Gastroesophageal sphincter (tissue), 4 donors: ENCODE measurements around the gene CDH20. TPM values are rescaled to one million over a fixed set of nuclear protein-coding genes. Genes with fewer than 3 reads are reported as not detected.

Experiments used
- ATAC-seq: fragments of 150-250 bp; one replicate; pipeline ENCODE4 v1.9.1; 2016; ENCODE audit warnings: mild to moderate bottlenecking, moderate library complexity
- H3K27ac ChIP-seq, 4 donors: fragments of 200-600 bp; sonication (generic) in 3 of 4; 1 replicate in 3 of 4; 2 replicates in 1 of 4; pipeline ENCODE4 v1.5.1; 2016 to 2019
- H3K27me3 ChIP-seq: fragments of 200-600 bp; sonication (generic); one replicate; pipeline ENCODE4 v1.5.1; 2019
- H3K36me3 ChIP-seq, 2 donors: fragments of 200-600 bp; sonication (generic); one replicate each; pipeline ENCODE4 v1.5.1; 2019; ENCODE audit warnings: control low read depth in 1 of 2
- H3K4me1 ChIP-seq, 3 donors: fragments of 200-600 bp; sonication (generic); 1 replicate in 2 of 3; 2 replicates in 1 of 3; pipeline ENCODE4 v1.5.1; 2016 to 2019; ENCODE audit warnings: control low read depth in 2 of 3
- H3K4me3 ChIP-seq, 2 donors: fragments of 200-600 bp; sonication (generic); one replicate each; pipeline ENCODE4 v1.5.1; 2019; ENCODE audit warnings: mild to moderate bottlenecking in 1 of 2, moderate library complexity in 1 of 2
- H3K9me3 ChIP-seq, 3 donors: fragments of 200-600 bp; sonication (generic); one replicate each; pipeline ENCODE4 v1.5.1; 2017 to 2019; ENCODE audit warnings: control low read depth in 2 of 3
- EP300 ChIP-seq: sonication (generic); formaldehyde crosslinking; IDR thresholded peaks from one replicate; pipeline ENCODE4 v1.6.1; 2017; ENCODE audit warnings: antibody characterized with exemption, mild to moderate bottlenecking
- POLR2A ChIP-seq, 2 donors: fragments of 450-650 bp; IDR thresholded peaks; one replicate each; pipeline ENCODE4 v1.6.1; 2017; ENCODE audit warnings: antibody characterized with exemption in 2 of 2, mild to moderate bottlenecking in 2 of 2, moderate library complexity in 1 of 2
- POLR2AphosphoS5 ChIP-seq: sonication (generic); formaldehyde crosslinking; IDR thresholded peaks from one replicate; pipeline ENCODE4 v1.6.1; 2017; ENCODE audit warnings: antibody characterized with exemption
- WGBS, 2 donors: methylation state at CpG; one replicate each; pipeline ENCODE4 v1.1.5; 2018; ENCODE audit warnings: low coverage in 1 of 2; 5-methylcytosine and 5-hydroxymethylcytosine counted together
- total RNA-seq, 4 donors: library from RNA; depleted of rRNA; stranded (reverse); fragments of >200 nt; gene quantifications; one replicate each; pipeline ENCODE4 v1.1.0, GENCODE V29; 2016
- TF ChIP-seq, protein P1 (sequence below), 4 experiments: fragments of 200-600 bp in 2 of 4; fragments of 450-650 bp in 2 of 4; sonication (generic) in 1 of 4; IDR thresholded peaks; one replicate each; pipeline ENCODE4 v1.5.1; 2017 to 2019; ENCODE audit warnings: antibody characterized with exemption in 4 of 4, mild to moderate bottlenecking in 2 of 4, moderate library complexity in 2 of 4

The CDH20 gene
- total RNA-seq, 4 donors from 2014 or later, result 1.1 to 1.6 TPM; not detected in 2

DNA sequence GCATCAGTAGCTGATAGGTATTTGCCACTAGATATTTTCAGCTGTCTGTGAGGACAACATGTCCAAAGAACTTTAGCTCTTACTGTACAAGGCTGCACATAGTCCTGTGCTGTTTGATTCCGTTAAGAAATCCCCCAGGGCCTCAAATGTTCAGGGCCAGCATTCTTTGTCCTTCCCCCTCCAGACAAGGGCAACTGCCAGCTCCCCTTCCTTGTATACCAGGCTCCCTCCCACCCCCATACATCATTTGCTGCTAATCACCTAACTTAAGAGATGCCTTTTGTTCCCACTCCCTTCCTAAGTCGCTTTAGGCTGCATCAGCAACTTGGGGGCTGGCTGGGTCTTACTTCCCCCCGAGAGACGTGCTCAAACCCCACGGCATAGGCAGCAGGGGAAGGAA lies 138.7 kb downstream of the CDH20 start:
- Histone ChIP-seq H3K27ac (no peak overlapping the region), H3K4me3 (no peak overlapping the region), H3K4me1 (no peaks in the 10 kb centered on the region), H3K36me3 (no peaks in the 10 kb centered on the region), H3K27me3 (peaks cover 10% of the 10 kb centered on the region), H3K9me3 (no peaks in the 10 kb centered on the region)
- TF ChIP-seq POLR2AphosphoS5 (no peak), POLR2A (IDR thresholded peaks at IDR 0.05) (no peak), EP300 (no peak)
- TF ChIP-seq, protein P1, sequence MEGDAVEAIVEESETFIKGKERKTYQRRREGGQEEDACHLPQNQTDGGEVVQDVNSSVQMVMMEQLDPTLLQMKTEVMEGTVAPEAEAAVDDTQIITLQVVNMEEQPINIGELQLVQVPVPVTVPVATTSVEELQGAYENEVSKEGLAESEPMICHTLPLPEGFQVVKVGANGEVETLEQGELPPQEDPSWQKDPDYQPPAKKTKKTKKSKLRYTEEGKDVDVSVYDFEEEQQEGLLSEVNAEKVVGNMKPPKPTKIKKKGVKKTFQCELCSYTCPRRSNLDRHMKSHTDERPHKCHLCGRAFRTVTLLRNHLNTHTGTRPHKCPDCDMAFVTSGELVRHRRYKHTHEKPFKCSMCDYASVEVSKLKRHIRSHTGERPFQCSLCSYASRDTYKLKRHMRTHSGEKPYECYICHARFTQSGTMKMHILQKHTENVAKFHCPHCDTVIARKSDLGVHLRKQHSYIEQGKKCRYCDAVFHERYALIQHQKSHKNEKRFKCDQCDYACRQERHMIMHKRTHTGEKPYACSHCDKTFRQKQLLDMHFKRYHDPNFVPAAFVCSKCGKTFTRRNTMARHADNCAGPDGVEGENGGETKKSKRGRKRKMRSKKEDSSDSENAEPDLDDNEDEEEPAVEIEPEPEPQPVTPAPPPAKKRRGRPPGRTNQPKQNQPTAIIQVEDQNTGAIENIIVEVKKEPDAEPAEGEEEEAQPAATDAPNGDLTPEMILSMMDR (IDR thresholded peaks at IDR 0.05), result no peak
- WGBS, 2 donors, result 44 to 59% methylated on average over 2 to 5 of the region's 5 CpGs
- ATAC-seq, result no peak

DNA sequence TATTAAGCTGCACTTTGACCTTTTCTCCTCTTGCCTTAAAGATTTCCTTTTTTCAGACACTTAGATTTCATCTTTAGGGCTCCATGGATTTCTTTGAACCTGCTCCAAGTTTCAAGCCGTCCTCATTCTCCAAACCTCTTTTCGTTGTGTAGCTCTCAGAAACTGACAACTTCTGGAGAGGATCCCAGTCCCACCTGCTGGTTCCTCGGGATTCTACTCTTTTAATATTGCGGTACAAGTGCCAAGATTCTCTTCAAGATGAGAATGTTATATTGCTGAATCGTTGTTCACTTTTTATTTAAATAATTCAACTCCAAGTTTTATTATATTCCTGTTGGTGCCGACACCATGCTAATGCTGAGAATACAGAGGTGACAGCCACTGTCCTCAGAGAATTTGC lies 141.1 kb downstream of the CDH20 start:
- H3K27me3 ChIP-seq, result peaks cover 10% of the 10 kb centered on the region
- no peaks in the 10 kb centered on the region for H3K4me1 ChIP-seq
- TF ChIP-seq, protein P1 (IDR thresholded peaks at IDR 0.05), result no peak
- TF ChIP-seq EP300, result no peak
- no peak for TF ChIP-seq POLR2A (IDR thresholded peaks at IDR 0.05)
- no peak for TF ChIP-seq POLR2AphosphoS5
- 35 to 37% methylated on average over 6 of the region's 6 CpGs for WGBS, 2 donors
- no peak for ATAC-seq
- H3K36me3 ChIP-seq, result no peaks in the 10 kb centered on the region
- no peaks in the 10 kb centered on the region for H3K9me3 ChIP-seq
- H3K4me3 ChIP-seq, result no peak overlapping the region
- H3K27ac ChIP-seq, result no peak overlapping the region

DNA sequence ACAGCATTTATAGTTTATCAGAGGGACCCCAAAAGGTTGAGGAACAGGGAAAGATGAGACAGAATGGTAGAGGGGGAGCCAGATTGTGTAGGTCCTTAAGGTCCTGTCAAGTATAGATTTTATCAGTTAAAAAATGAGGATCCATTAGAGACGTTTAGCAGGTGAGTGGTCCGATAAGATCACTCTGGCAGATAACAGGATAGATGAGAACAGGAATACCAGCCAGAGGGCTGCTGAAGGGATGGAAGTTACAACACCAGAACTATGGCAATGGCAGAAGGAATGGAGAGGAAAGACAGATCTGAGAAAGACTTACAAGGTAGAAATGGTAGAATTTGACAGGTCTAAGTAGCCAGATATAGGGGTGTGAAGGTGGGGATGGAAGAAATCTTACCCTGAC lies 141.7 kb downstream of the CDH20 start:
- TF ChIP-seq POLR2A (IDR thresholded peaks at IDR 0.05), result no peak
- TF ChIP-seq, protein P1 (IDR thresholded peaks at IDR 0.05), result no peak
- TF ChIP-seq EP300, result no peak
- no peak for TF ChIP-seq POLR2AphosphoS5
- Histone ChIP-seq H3K27ac (no peak overlapping the region), H3K4me3 (no peak overlapping the region), H3K4me1 (no peaks in the 10 kb centered on the region), H3K9me3 (no peaks in the 10 kb centered on the region), H3K36me3 (no peaks in the 10 kb centered on the region), H3K27me3 (peaks cover 10% of the 10 kb centered on the region)
- WGBS, 2 donors, result 60 to 65% methylated on average over 2 of the region's 2 CpGs
- ATAC-seq, result no peak

DNA sequence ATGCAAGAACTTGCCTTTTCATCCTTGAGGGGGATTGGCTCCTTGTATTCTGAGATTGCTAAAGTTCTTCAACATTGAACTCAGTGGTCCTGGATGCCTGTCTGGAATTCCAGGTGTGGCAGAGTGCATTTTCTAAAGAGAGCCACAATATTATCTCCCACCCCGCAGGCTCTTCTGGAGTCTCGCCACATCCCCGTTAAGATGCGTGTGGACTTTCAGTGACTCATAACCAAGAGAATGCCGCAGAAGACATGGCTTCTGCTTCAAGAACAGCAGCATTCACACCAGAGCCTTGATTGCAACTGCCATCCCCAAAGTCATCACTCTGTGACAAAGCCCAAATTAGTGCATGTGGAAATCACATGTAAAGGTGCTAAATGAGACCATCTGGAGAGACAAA lies 142.7 kb downstream of the CDH20 start:
- H3K4me1 ChIP-seq, result no peaks in the 10 kb centered on the region
- no peak overlapping the region for H3K4me3 ChIP-seq
- no peak overlapping the region for H3K27ac ChIP-seq
- no peak for ATAC-seq
- WGBS, 2 donors, result 93% methylated on average over 5 of the region's 5 CpGs; no CpG with 5 or more reads in 1 of the 2 donors
- TF ChIP-seq POLR2A (IDR thresholded peaks at IDR 0.05), result no peak
- TF ChIP-seq, protein P1 (IDR thresholded peaks at IDR 0.05), result no peak
- TF ChIP-seq POLR2AphosphoS5, result no peak
- no peak for TF ChIP-seq EP300
- no peaks in the 10 kb centered on the region for H3K9me3 ChIP-seq
- H3K27me3 ChIP-seq, result peaks cover 14% of the 10 kb centered on the region
- H3K36me3 ChIP-seq, result no peaks in the 10 kb centered on the region

DNA sequence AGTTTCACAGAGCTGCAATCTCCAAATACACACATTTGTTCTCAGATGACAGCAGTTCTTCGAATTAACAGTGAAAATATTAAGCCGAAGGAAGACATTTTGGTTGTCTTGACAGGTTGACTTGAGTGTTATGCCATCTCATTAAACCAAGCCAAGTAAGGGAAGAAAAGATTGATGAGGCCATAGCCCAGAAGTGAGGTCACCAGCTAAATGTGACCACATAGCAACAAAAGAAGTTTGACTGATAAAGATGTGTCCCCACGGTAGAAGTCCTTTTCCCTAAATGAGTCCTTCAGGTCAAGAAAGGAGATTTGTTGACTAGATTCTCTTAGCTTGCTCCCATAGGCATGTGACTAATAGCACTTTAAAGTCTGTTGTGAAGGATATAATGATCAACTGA lies 156.1 kb downstream of the CDH20 start:
- WGBS, 2 donors, result 40 to 73% methylated on average over 3 of the region's 3 CpGs

More for the DNA sequence above, 156.1 kb downstream of the CDH20 start:
- H3K4me3 ChIP-seq, result no peak overlapping the region
- no peak for ATAC-seq
- H3K36me3 ChIP-seq, result no peaks in the 10 kb centered on the region
- TF ChIP-seq POLR2A (IDR thresholded peaks at IDR 0.05), result no peak
- TF ChIP-seq, protein P1 (IDR thresholded peaks at IDR 0.05), result no peak
- no peak for TF ChIP-seq EP300
- no peak for TF ChIP-seq POLR2AphosphoS5
- H3K4me1 ChIP-seq, result no peaks in the 10 kb centered on the region
- H3K9me3 ChIP-seq, result no peaks in the 10 kb centered on the region
- no peak overlapping the region for H3K27ac ChIP-seq
- no peaks in the 10 kb centered on the region for H3K27me3 ChIP-seq
